Glutamatergic neuron (in vitro differentiated cells): ENCODE measurements around the gene TBC1D22A. TPM values are rescaled to one million over a fixed set of nuclear protein-coding genes. Genes with fewer than 3 reads are reported as not detected.

ENCODE experiments used
- DNase-seq: peaks from one replicate; pipeline ENCODE4 v3.0.0; 2022
- H3K27ac Mint-ChIP-seq: one replicate; pipeline ENCODE4 v1.8.0; 2020; ENCODE audit warnings: mild to moderate bottlenecking, mixed read lengths, inconsistent platforms; ENCODE audit not compliant: unreplicated experiment
- H3K27me3 Mint-ChIP-seq: one replicate; pipeline ENCODE4 v1.8.0; 2020; ENCODE audit warnings: mild to moderate bottlenecking, moderate library complexity, mixed read lengths, inconsistent platforms; ENCODE audit not compliant: unreplicated experiment
- H3K36me3 Mint-ChIP-seq: one replicate; pipeline ENCODE4 v1.8.0; 2020; ENCODE audit warnings: mild to moderate bottlenecking, mixed read lengths, inconsistent platforms; ENCODE audit not compliant: unreplicated experiment
- H3K4me1 Mint-ChIP-seq: one replicate; pipeline ENCODE4 v1.8.0; 2020; ENCODE audit warnings: mild to moderate bottlenecking, low read depth, mixed read lengths, inconsistent platforms; ENCODE audit not compliant: unreplicated experiment
- H3K4me3 Mint-ChIP-seq: one replicate; pipeline ENCODE4 v1.8.0; 2020; ENCODE audit warnings: mild to moderate bottlenecking, mixed read lengths, inconsistent platforms; ENCODE audit not compliant: unreplicated experiment
- H3K9me3 Mint-ChIP-seq: one replicate; pipeline ENCODE4 v1.8.0; 2020; ENCODE audit warnings: mild to moderate bottlenecking, moderate library complexity, mixed read lengths, inconsistent platforms; ENCODE audit not compliant: unreplicated experiment
- total RNA-seq: library from RNA; stranded (reverse); fragmentation: NEBNext Ultra II Directional; extraction: Animal tissue kit (Norgen Biotek cat#: 25700); gene quantifications from one replicate; pipeline ENCODE4 v1.2.1, GENCODE V29; 2021; ENCODE audit not compliant: unreplicated experiment
- TF ChIP-seq, protein P1 (sequence below): fragments of 200-600 bp; sonication (generic); IDR thresholded peaks from one replicate; pipeline ENCODE4 v1.5.0; 2021; ENCODE audit not compliant: partially characterized antibody, unreplicated experiment

TBC1D22A gene
- total RNA-seq, 1 donor from 2014 or later, result 23.0 TPM

DNA sequence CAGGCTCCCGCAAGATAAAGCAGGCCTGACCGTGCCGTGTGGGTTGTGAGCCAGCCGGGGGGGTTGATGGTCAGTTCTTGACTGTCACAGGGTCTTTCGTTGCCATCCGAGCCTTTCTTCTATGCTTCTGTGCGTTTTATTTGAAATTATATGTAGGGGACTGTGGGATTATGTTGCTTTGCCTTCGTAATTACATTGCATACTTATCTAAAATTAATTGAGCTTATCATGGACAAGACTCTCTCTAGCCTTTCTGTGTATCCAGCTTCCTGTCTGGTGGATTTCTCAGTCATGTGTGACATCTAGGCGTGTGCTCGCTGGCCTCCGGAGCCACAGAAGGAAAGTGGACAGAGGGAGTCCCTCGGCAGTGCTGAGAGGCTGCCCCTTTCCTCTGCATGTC lies 93.2 kb downstream of the TBC1D22A start:
- Mint-ChIP-seq H3K27me3 (peaks cover 4% of the 10 kb centered on the region), H3K4me3 (no peak overlapping the region), H3K27ac (no peak overlapping the region), H3K36me3 (peaks cover 10% of the 10 kb centered on the region), H3K9me3 (peaks cover 2% of the 10 kb centered on the region), H3K4me1 (peaks cover 2% of the 10 kb centered on the region)
- no peak for DNase-seq
- TF ChIP-seq, protein P1, sequence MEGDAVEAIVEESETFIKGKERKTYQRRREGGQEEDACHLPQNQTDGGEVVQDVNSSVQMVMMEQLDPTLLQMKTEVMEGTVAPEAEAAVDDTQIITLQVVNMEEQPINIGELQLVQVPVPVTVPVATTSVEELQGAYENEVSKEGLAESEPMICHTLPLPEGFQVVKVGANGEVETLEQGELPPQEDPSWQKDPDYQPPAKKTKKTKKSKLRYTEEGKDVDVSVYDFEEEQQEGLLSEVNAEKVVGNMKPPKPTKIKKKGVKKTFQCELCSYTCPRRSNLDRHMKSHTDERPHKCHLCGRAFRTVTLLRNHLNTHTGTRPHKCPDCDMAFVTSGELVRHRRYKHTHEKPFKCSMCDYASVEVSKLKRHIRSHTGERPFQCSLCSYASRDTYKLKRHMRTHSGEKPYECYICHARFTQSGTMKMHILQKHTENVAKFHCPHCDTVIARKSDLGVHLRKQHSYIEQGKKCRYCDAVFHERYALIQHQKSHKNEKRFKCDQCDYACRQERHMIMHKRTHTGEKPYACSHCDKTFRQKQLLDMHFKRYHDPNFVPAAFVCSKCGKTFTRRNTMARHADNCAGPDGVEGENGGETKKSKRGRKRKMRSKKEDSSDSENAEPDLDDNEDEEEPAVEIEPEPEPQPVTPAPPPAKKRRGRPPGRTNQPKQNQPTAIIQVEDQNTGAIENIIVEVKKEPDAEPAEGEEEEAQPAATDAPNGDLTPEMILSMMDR, result no peak

DNA sequence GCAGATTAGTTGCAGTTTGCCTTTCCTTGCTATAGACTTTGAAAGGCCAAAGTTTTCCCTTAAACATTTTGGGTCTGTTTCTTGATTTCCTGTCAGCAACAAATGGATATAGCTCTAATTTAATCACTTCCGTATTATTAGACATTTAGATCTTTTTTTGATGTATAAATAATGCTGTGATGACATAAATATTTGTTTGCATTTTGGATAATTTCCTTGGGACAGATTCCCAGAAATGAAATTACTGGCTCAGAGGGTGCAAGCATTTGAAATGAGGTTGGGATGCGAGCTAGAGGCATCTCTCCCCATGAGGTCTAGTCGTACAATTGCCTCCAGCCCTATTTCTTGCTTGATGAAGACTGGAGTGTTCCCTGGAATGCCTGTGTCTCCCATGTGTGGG lies 94.2 kb downstream of the TBC1D22A start:
- peaks cover 2% of the 10 kb centered on the region for H3K4me1 Mint-ChIP-seq
- H3K36me3 Mint-ChIP-seq, result peaks cover 6% of the 10 kb centered on the region
- peaks cover 2% of the 10 kb centered on the region for H3K27me3 Mint-ChIP-seq
- no peak overlapping the region for H3K4me3 Mint-ChIP-seq
- no peak overlapping the region for H3K27ac Mint-ChIP-seq
- TF ChIP-seq, protein P1, result no peak
- H3K9me3 Mint-ChIP-seq, result peaks cover 4% of the 10 kb centered on the region
- no peak for DNase-seq

DNA sequence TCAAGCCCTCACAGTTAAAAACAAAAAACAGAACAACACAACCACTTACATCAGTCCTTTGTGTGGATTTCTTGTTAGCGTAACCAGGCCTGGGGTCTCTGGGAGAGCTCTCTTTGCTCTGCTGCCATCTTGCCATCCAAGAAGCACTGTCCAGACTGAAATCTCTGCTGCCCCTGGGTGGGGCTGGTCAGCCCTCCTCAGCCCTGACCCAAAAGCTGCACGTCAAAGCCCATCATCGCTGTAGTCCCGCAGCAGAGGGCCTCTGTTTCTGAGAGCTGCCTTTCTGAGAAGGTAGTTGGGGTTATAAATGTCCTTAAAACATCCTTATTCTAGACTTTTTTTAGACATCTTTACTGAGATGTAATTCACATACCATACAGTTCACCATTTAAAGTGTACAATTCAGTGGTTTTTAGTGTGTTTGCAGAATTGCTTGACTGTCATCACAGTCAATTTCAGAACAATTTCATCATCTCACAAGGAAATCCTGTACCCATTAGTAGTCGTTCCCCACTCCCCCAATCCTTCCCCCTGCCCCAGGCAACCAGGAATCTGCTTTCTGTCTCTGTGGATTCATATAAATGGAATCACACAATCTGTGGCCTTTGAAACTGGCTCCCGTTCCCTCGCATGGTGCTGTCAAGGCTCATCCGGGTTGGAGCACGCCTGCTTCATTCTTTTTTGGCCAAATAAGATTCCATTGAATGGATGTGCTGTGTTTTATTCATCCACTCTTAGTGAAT lies 94.9 kb downstream of the TBC1D22A start:
- Mint-ChIP-seq H3K36me3 (peaks cover 5% of the 10 kb centered on the region), H3K4me3 (no peak overlapping the region), H3K27me3 (peaks cover 2% of the 10 kb centered on the region), H3K9me3 (peaks cover 4% of the 10 kb centered on the region), H3K4me1 (peaks cover 2% of the 10 kb centered on the region), H3K27ac (no peak overlapping the region)
- DNase-seq, result no peak
- TF ChIP-seq, protein P1, result no peak

DNA sequence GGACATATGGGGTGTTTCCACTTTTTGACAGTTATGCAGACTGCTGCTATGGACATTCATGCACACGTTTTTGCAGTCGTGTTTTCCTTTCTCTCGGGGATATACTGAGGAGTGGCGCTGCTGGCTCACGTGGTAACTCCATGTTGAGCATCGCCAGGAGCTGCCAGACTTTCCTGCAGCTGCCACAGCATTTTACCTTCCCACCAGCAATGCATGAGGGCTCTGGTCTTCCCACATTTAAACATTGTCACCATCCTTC lies 95.4 kb downstream of the TBC1D22A start:
- Mint-ChIP-seq H3K4me1 (peaks cover 2% of the 10 kb centered on the region), H3K9me3 (peaks cover 4% of the 10 kb centered on the region), H3K4me3 (no peak overlapping the region), H3K27ac (no peak overlapping the region), H3K36me3 (no peaks in the 10 kb centered on the region), H3K27me3 (peaks cover 2% of the 10 kb centered on the region)
- DNase-seq, result no peak
- TF ChIP-seq, protein P1, result no peak

DNA sequence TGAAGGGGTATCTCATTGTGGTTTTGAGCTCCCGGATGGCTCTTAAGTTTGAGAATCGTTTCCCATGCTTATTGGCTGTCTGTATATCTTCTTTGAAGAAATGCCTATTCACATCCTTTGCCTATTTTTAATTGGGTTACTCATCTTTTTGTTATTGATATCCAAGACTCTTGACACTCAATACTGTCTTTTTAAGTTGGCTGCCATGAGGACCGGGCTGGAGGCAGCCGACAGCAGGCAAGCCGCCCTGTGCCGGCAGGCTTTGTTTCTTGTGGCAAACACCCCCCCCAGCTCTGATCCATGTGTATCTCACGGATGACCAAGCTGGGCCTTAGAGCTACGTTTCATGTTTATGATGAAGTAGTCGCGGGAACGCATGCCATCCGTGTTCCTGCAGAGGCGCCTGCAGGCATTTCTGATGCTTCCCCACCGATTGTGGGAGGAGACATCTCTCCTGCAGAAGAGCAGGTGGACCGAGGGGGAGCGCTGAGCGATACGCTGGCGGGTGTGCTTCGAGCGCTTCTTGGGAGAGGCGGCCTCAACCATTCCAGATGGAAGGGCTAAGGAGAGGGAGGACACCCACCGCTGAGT lies 95.8 kb downstream of the TBC1D22A start:
- no peaks in the 10 kb centered on the region for H3K36me3 Mint-ChIP-seq
- no peak overlapping the region for H3K27ac Mint-ChIP-seq
- DNase-seq, result no peak
- TF ChIP-seq, protein P1, result no peak
- peaks cover 2% of the 10 kb centered on the region for H3K4me1 Mint-ChIP-seq
- H3K9me3 Mint-ChIP-seq, result peaks cover 4% of the 10 kb centered on the region
- no peak overlapping the region for H3K4me3 Mint-ChIP-seq
- peaks cover 2% of the 10 kb centered on the region for H3K27me3 Mint-ChIP-seq
